CD4-positive, alpha-beta T cell treated with Interleukin-6 at 100 ng/mL for 8 hours (primary cell): ENCODE data around the gene MFSD12.
"Not testable (repeated sequence)": the region's sequence is repeated elsewhere in the genome, so short reads cannot be mapped to it uniquely, and the experiment has no call there.

Source experiments
- DNase-seq: peaks from one replicate; pipeline ENCODE4 v3.0.0-alpha.2; 2020; ENCODE audit warnings: mixed read lengths, low spot score

The MFSD12 gene

GRCh38 chr19:3522421-3523360 is 34.7 kb downstream of the MFSD12 start:
- DNase-seq = no peak

- DNase-seq = no peak
These were observed 36.3 kb downstream of the MFSD12 start for GRCh38 chr19:3521104-3521445.

- DNase-seq = no peak
These were observed 37.0 kb downstream of the MFSD12 start for GRCh38 chr19:3520166-3521103.

GRCh38 chr19:3519126-3519525 is 38.3 kb downstream of the MFSD12 start:
- no peak for DNase-seq

GRCh38 chr19:3518659-3519058 is 38.7 kb downstream of the MFSD12 start:
- DNase-seq = no peak

GRCh38 chr19:3518255-3518654 is 39.1 kb downstream of the MFSD12 start:
- DNase-seq = no peak

- no peak for DNase-seq
These were observed 39.7 kb downstream of the MFSD12 start for GRCh38 chr19:3517638-3518037.

- DNase-seq = peak; percentile 56
These were observed 40.6 kb downstream of the MFSD12 start for GRCh38 chr19:3516675-3517207.

- no peak for DNase-seq
These were observed 41.4 kb downstream of the MFSD12 start for GRCh38 chr19:3515891-3516422.

- DNase-seq = no peak
These were observed 42.5 kb downstream of the MFSD12 start for GRCh38 chr19:3514930-3515329.

GRCh38 chr19:3513229-3514140 is 43.9 kb downstream of the MFSD12 start:
- no peak for DNase-seq

- DNase-seq = no peak
These were observed 44.7 kb downstream of the MFSD12 start for GRCh38 chr19:3512562-3513228.

GRCh38 chr19:3511506-3512251 is 45.7 kb downstream of the MFSD12 start:
- DNase-seq = no peak

- no peak for DNase-seq
These were observed 46.7 kb downstream of the MFSD12 start for GRCh38 chr19:3510727-3511126.

GRCh38 chr19:3509566-3509989 is 47.8 kb downstream of the MFSD12 start:
- no peak for DNase-seq

GRCh38 chr19:3508771-3509535 is 48.4 kb downstream of the MFSD12 start:
- no peak for DNase-seq

GRCh38 chr19:3508121-3508661 is 49.2 kb downstream of the MFSD12 start:
- DNase-seq = not testable (repeated sequence)

- DNase-seq = peak; percentile 28
These were observed 49.8 kb downstream of the MFSD12 start for GRCh38 chr19:3507371-3508120.
